ENCODE data around the gene RGS8. TPM values are rescaled to one million over a fixed set of nuclear protein-coding genes. Genes with fewer than 3 reads are reported as not detected.

Gene RGS8
- total RNA-seq, 4 donors from 2014 or later, result 2.2 TPM; not detected in 3

DNA sequence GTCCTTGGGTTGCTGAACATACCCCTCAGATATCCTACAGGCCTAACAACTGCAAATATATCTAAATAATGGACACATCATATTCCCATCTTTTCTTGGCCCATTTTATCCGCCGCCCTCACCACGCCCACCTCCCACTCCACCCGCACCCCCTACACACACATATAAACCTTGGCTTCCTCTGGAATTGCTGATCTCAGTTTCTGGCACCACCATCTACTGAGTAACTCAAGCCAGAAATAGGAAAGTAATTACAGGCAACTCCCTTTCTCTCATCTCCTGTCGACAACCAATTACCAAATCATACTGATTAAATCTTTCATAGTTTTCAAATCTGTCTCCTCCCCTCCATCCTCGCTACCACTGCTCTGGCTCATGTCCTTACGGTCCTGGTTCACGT, 4.7 kb downstream of the RGS8 start:
- in situ Hi-C loops (cut with MboI; ENCODE audit: low pct_ligation_motif_present in 1 of 4, low pct_unique_long_range_greater_than_20kb in 1 of 4, low sequenced_read_pairs in 3 of 4), result no loop called here
- no peak for DNase-seq
- intact Hi-C loops (cut with DNase I; ENCODE audit: low total_unique reads), result loop anchor here (10.0 kb wide), 1 partner anchor 85 kb away; no protein-coding TSS in a partner anchor
- Histone ChIP-seq H3K27ac (no peak overlapping the region), H3K27me3 (peaks cover 6% of the 10 kb centered on the region), H3K9me3 (no peaks in the 10 kb centered on the region), H3K36me3 (no peaks in the 10 kb centered on the region), H3K4me3 (no peak overlapping the region), H3K4me1 (peaks cover 0 to 4% (median 0%) of the 10 kb centered on the region in 4 donors)
- TF ChIP-seq EP300 (IDR thresholded peaks at IDR 0.05; ENCODE audit: low read depth) (no peak), POLR2A (IDR thresholded peaks at IDR 0.05) (no peak), POLR2AphosphoS5 (IDR thresholded peaks at IDR 0.05) (no peak)
- TF ChIP-seq, protein P1, sequence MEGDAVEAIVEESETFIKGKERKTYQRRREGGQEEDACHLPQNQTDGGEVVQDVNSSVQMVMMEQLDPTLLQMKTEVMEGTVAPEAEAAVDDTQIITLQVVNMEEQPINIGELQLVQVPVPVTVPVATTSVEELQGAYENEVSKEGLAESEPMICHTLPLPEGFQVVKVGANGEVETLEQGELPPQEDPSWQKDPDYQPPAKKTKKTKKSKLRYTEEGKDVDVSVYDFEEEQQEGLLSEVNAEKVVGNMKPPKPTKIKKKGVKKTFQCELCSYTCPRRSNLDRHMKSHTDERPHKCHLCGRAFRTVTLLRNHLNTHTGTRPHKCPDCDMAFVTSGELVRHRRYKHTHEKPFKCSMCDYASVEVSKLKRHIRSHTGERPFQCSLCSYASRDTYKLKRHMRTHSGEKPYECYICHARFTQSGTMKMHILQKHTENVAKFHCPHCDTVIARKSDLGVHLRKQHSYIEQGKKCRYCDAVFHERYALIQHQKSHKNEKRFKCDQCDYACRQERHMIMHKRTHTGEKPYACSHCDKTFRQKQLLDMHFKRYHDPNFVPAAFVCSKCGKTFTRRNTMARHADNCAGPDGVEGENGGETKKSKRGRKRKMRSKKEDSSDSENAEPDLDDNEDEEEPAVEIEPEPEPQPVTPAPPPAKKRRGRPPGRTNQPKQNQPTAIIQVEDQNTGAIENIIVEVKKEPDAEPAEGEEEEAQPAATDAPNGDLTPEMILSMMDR (IDR thresholded peaks at IDR 0.05), result no peak
- 87% methylated on average over 8 of the region's 8 CpGs for WGBS, 2 donors (ENCODE audit: low coverage in 1 of 2)

DNA sequence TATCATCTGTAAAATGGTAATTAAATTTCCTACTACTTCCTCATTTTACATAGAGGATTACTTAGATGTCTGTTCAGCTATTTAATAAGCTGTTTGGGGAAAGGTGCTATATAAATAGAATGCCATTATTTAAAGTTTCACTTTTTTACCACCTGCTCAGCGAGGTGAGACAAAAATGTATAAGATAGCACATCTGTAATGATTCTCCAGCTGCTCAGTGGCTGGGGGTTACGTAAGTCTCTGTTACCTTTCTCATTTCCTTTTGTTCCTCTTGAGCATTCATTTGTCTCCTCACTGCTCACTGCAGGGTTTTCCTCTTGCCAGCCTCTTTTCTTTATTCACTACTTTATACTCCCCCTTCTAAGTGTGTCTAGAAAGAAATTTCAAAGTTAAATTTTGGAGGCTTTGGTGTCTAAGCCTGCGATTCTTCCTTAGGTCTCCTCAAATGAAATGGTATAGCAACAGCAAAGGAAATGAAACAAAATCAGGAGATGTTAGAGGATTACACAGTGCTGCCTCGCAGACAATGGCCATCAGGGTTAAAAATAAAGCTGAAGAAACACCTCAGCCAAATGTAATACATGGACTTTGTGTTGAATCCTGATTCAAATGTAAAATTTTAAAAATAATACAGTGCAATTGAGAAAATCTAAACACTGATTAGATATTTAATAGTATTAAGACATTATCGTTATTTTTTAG, 6.8 kb downstream of the RGS8 start:
- no peak for DNase-seq
- no peak overlapping the region for H3K27ac ChIP-seq
- no peak overlapping the region for H3K4me3 ChIP-seq
- no peak for TF ChIP-seq EP300 (IDR thresholded peaks at IDR 0.05; ENCODE audit: low read depth)
- TF ChIP-seq POLR2AphosphoS5 (IDR thresholded peaks at IDR 0.05), result no peak
- TF ChIP-seq POLR2A (IDR thresholded peaks at IDR 0.05), result no peak
- TF ChIP-seq, protein P1 (IDR thresholded peaks at IDR 0.05), result no peak
- WGBS, 2 donors (ENCODE audit: low coverage in 1 of 2), result 71 to 75% methylated on average over 5 of the region's 5 CpGs
- in situ Hi-C loops (cut with MboI; ENCODE audit: low pct_ligation_motif_present in 1 of 4, low pct_unique_long_range_greater_than_20kb in 1 of 4, low sequenced_read_pairs in 3 of 4), result no loop called here
- peaks cover 0 to 8% (median 0%) of the 10 kb centered on the region in 4 donors for H3K4me1 ChIP-seq
- intact Hi-C loops (cut with DNase I; ENCODE audit: low total_unique reads), result loop anchor here (10.0 kb wide), 1 partner anchor 87 kb away; no protein-coding TSS in a partner anchor
- no peaks in the 10 kb centered on the region for H3K9me3 ChIP-seq
- no peaks in the 10 kb centered on the region for H3K36me3 ChIP-seq
- no peaks in the 10 kb centered on the region for H3K27me3 ChIP-seq

DNA sequence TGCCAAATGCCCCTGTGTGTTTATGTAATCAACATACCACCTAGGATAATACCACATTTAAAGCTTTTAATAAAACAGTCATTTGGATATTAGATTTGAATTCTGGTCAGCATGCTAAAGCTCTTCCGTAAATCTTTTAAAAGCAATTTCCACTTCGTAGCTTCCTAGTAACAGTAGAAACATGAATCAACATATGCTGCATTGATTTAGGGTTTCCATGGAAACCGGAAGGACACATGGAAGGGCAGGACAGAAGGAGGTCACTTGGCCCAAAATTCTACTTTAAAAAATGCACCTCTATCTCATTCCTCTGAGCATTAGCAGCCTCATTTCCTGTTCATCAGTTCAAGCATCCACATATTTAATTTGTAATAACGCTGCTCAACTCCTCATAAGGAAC, 8.1 kb downstream of the RGS8 start:
- Histone ChIP-seq H3K4me3 (no peak overlapping the region), H3K27ac (no peak overlapping the region), H3K27me3 (peaks cover 8% of the 10 kb centered on the region), H3K4me1 (peaks cover 0 to 8% (median 0%) of the 10 kb centered on the region in 4 donors), H3K9me3 (no peaks in the 10 kb centered on the region), H3K36me3 (no peaks in the 10 kb centered on the region)
- WGBS, 2 donors (ENCODE audit: low coverage in 1 of 2), result 64 to 70% methylated on average over 4 of the region's 4 CpGs
- intact Hi-C loops (cut with DNase I; ENCODE audit: low total_unique reads) (loop anchor here (10.0 kb wide), 1 partner anchor 89 kb away; no protein-coding TSS in a partner anchor), in situ Hi-C loops (cut with MboI; ENCODE audit: low pct_ligation_motif_present in 1 of 4, low pct_unique_long_range_greater_than_20kb in 1 of 4, low sequenced_read_pairs in 3 of 4) (no loop called here)
- TF ChIP-seq EP300 (IDR thresholded peaks at IDR 0.05; ENCODE audit: low read depth) (no peak), POLR2A (IDR thresholded peaks at IDR 0.05) (no peak), POLR2AphosphoS5 (IDR thresholded peaks at IDR 0.05) (no peak)
- TF ChIP-seq, protein P1 (IDR thresholded peaks at IDR 0.05), result no peak
- no peak for DNase-seq

DNA sequence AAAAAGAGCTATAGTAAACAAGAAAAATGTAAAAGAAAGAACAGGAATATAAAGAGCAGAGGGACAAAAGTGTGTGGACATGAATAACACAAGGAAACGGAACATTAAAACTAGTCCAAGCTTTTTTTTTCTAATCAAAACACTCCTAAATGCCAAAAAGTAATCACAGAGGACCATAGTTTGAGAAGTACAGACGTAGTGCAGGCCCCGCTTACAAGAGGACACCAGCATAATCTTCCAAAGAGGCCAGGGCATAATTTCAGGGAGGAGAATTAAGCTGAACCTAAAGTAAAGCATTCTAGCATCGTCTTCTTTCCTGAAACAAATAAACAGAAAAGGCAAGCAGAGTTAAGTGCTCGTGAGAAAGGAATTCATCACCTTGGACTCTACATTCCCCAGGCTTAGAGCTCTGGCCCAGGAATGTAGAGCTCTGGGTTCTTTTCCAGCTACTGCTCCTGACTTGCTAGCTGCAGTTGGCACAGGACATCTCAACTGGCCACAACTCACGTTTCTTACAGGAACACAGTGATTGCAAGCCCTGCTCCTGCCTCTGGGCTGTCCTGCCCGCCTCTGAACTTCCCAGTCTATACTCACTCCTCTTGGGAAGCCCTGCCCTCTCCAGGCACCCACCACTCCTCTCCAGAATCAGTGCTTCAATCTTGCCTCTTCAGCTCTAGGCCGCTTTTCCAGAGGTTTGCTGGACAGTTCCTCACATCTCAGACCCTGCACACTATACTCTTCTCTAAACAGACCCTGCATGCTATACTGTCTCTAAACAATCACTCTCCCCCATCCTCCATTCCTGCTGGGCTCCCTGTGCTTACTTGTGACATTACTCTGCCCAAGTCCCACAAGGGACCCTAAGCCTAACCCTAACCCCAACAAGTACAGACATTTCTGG, 9.8 kb downstream of the RGS8 start:
- intact Hi-C loops (cut with DNase I; ENCODE audit: low total_unique reads) (loop anchor here (10.0 kb wide), 1 partner anchor 90 kb away; no protein-coding TSS in a partner anchor), in situ Hi-C loops (cut with MboI; ENCODE audit: low pct_ligation_motif_present in 1 of 4, low pct_unique_long_range_greater_than_20kb in 1 of 4, low sequenced_read_pairs in 3 of 4) (no loop called here)
- Histone ChIP-seq H3K27me3 (peaks cover 8% of the 10 kb centered on the region), H3K4me3 (no peak overlapping the region), H3K9me3 (no peaks in the 10 kb centered on the region), H3K4me1 (peaks cover 0 to 8% (median 0%) of the 10 kb centered on the region in 4 donors), H3K27ac (no peak overlapping the region), H3K36me3 (no peaks in the 10 kb centered on the region)
- no peak for DNase-seq
- WGBS, 2 donors (ENCODE audit: low coverage in 1 of 2), result 50 to 69% methylated on average over 3 to 8 of the region's 8 CpGs
- no peak for TF ChIP-seq POLR2AphosphoS5 (IDR thresholded peaks at IDR 0.05)
- no peak for TF ChIP-seq POLR2A (IDR thresholded peaks at IDR 0.05)
- TF ChIP-seq EP300 (IDR thresholded peaks at IDR 0.05; ENCODE audit: low read depth), result no peak
- TF ChIP-seq, protein P1 (IDR thresholded peaks at IDR 0.05), result no peak
